ENCODE measurements around the gene FAR2. TPM values are rescaled to one million over a fixed set of nuclear protein-coding genes. Genes with fewer than 3 reads are reported as not detected.

FAR2 gene
- polyA plus RNA-seq, 3 donors = 14.8 to 38.0 (median 35.8) TPM

- H3K9me3 ChIP-seq (replicated peaks in 1 of 2; ENCODE audit: control insufficient read depth in 1 of 2, insufficient read depth in 1 of 2, low read length in 2 of 2) = no peaks in the 10 kb centered on the region
- intact Hi-C loops (cut with micrococcal nuclease) = loop anchor here (10.0 kb wide), 2 partner anchors 90 to 180 kb away; no protein-coding TSS in a partner anchor
- peaks cover 3 to 5% of the 10 kb centered on the region in 2 donors for H3K36me3 Mint-ChIP-seq
- H3K4me1 Mint-ChIP-seq = peaks cover 39% of the 10 kb centered on the region
- no CpG with 5 or more reads among the region's 3 CpGs for WGBS (ENCODE audit: insufficient coverage)
- peaks cover 2% of the 10 kb centered on the region for H3K79me2 ChIP-seq (ENCODE audit: insufficient read depth, low read length)
- no peak overlapping the region for H3K4me3 Mint-ChIP-seq
- H4K20me1 ChIP-seq (ENCODE audit: insufficient read depth, low read length) = no peaks in the 10 kb centered on the region
- no peaks in the 10 kb centered on the region for H3K27me3 ChIP-seq (ENCODE audit: control insufficient read depth in 2 of 2, insufficient read depth in 2 of 2, low read length in 2 of 2)
- no peak for DNase-seq
- TF ChIP-seq CTCF (IDR thresholded peaks at IDR 0.05) = no peak
- H3K4me2 ChIP-seq (replicated peaks; ENCODE audit: extremely low read depth, low read length, poor library complexity, severe bottlenecking) = no peak overlapping the region
- H3K4me3 ChIP-seq (replicated peaks in 1 of 3; ENCODE audit: low read depth in 2 of 3, low read length in 3 of 3) = no peak overlapping the region
- peaks cover 30 to 37% of the 10 kb centered on the region in 2 donors for H3K4me1 ChIP-seq (ENCODE audit: control insufficient read depth in 1 of 2, insufficient read depth in 2 of 2, low read length in 2 of 2)
- no peaks in the 10 kb centered on the region for H3K36me3 ChIP-seq (replicated peaks in 1 of 2; ENCODE audit: control insufficient read depth in 1 of 2, insufficient read depth in 2 of 2, low read length in 2 of 2)
- no peak overlapping the region for H3K27ac ChIP-seq (ENCODE audit: low read depth in 1 of 2, low read length in 2 of 2)
- H3K27me3 Mint-ChIP-seq (ENCODE audit: low read depth in 3 of 3) = peaks cover 0 to 1% (median 0%) of the 10 kb centered on the region in 3 donors
- peak overlapping the region in 2 of 7 donors; percentile 62 to 73 for H3K27ac Mint-ChIP-seq
- H3K9ac ChIP-seq (ENCODE audit: insufficient read depth, low read length, poor library complexity, severe bottlenecking) = no peak overlapping the region
- peaks cover 0 to 4% (median 3%) of the 10 kb centered on the region in 7 donors for H3K9me3 Mint-ChIP-seq
- H2AFZ ChIP-seq (ENCODE audit: insufficient read depth, low read depth, low read length, poor library complexity, severe bottlenecking) = no peak overlapping the region
Observed at GRCh38 chr12:29245246-29245645, 96.2 kb downstream of the FAR2 start.

GRCh38 chr12:29249930-29250329 is 100.9 kb downstream of the FAR2 start:
- H3K27ac Mint-ChIP-seq = no peak overlapping the region
- peaks cover 0 to 5% of the 10 kb centered on the region in 2 donors for H3K36me3 Mint-ChIP-seq
- H3K4me3 Mint-ChIP-seq = no peak overlapping the region
- no peak for DNase-seq
- no peak overlapping the region for H3K9ac ChIP-seq (ENCODE audit: insufficient read depth, low read length, poor library complexity, severe bottlenecking)
- H3K36me3 ChIP-seq (replicated peaks in 1 of 2; ENCODE audit: control insufficient read depth in 1 of 2, insufficient read depth in 2 of 2, low read length in 2 of 2) = no peaks in the 10 kb centered on the region
- H3K4me3 ChIP-seq (replicated peaks in 1 of 3; ENCODE audit: low read depth in 2 of 3, low read length in 3 of 3) = no peak overlapping the region
- no peaks in the 10 kb centered on the region for H3K9me3 ChIP-seq (replicated peaks in 1 of 2; ENCODE audit: control insufficient read depth in 1 of 2, insufficient read depth in 1 of 2, low read length in 2 of 2)
- peaks cover 10% of the 10 kb centered on the region for H3K4me1 Mint-ChIP-seq
- no peak overlapping the region for H3K4me2 ChIP-seq (replicated peaks; ENCODE audit: extremely low read depth, low read length, poor library complexity, severe bottlenecking)
- TF ChIP-seq CTCF (IDR thresholded peaks at IDR 0.05) = no peak
- H3K27me3 ChIP-seq (ENCODE audit: control insufficient read depth in 2 of 2, insufficient read depth in 2 of 2, low read length in 2 of 2) = no peaks in the 10 kb centered on the region
- no peak overlapping the region for H2AFZ ChIP-seq (ENCODE audit: insufficient read depth, low read depth, low read length, poor library complexity, severe bottlenecking)
- peaks cover 0 to 1% (median 0%) of the 10 kb centered on the region in 3 donors for H3K27me3 Mint-ChIP-seq (ENCODE audit: low read depth in 3 of 3)
- no peak overlapping the region for H3K27ac ChIP-seq (ENCODE audit: low read depth in 1 of 2, low read length in 2 of 2)
- peaks cover 2% of the 10 kb centered on the region for H3K79me2 ChIP-seq (ENCODE audit: insufficient read depth, low read length)
- no CpG with 5 or more reads among the region's 2 CpGs for WGBS (ENCODE audit: insufficient coverage)
- peaks cover 3 to 8% of the 10 kb centered on the region in 2 donors for H3K4me1 ChIP-seq (ENCODE audit: control insufficient read depth in 1 of 2, insufficient read depth in 2 of 2, low read length in 2 of 2)
- no peaks in the 10 kb centered on the region for H4K20me1 ChIP-seq (ENCODE audit: insufficient read depth, low read length)
- intact Hi-C loops (cut with micrococcal nuclease) = loop anchor here (10.0 kb wide), 2 partner anchors 95 to 175 kb away; no protein-coding TSS in a partner anchor
- H3K9me3 Mint-ChIP-seq = peaks cover 0 to 5% (median 3%) of the 10 kb centered on the region in 7 donors

Measured in CD14-positive monocyte (primary cell).